ENCODE measurements around the gene MYO3A.

MYO3A gene

GRCh38 chr10:26138613-26139012, 204.6 kb downstream of the MYO3A start:
- in situ Hi-C loops (cut with HindIII; ENCODE audit: low pct_ligation_motif_present, low sequenced_read_pairs), result no loop called here
- H3K27me3 ChIP-seq (replicated peaks), result no peaks in the 10 kb centered on the region
- TF ChIP-seq CTCF (IDR thresholded peaks at IDR 0.05; ENCODE audit: low read depth, low read length, missing control alignments), result no peak
- no peak for DNase-seq
- no peak overlapping the region for H3K27ac ChIP-seq
- H3K4me3 ChIP-seq (ENCODE audit: low read depth, low read length), result no peak overlapping the region
- H3K36me3 ChIP-seq (replicated peaks), result no peaks in the 10 kb centered on the region

DNA sequence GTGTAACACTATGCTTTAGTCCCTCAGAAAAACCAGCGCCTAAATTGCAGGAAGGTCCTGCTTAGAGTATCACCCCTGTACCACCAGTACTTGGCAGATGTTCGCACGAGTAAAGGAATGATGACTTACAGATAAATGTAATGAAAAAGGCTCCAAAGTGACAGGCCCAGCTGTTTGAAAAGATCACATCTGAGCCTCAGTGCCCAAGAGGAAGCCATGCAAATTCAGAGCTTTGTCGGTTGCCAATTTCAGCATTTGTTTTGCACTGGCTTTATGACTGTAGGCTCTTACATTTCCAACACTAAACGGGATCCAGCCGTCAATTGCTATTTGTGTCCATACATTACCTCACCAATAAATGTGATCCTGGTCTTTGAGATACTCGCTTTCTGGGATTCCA, 222.0 kb downstream of the MYO3A start:
- no peak for TF ChIP-seq CTCF (IDR thresholded peaks at IDR 0.05; ENCODE audit: low read depth, low read length, missing control alignments)

DNA sequence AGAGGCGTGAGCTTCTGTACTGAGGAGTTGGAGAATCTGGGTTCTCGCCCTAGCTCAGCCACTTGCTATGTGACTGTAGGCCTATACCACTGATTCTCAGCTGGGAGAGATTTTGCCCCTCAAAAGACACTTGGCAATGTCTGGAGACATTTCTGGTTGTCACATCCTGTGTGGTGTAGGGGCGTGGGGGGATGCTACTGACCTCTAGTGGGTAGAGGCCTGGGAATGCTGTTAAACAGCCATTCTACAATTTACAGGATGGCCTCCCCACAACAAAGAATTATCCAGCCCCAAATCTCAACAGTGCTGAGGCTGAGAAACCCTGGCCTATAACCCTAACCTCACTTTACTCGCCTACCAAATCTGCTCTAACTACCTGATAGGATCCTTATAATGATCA, 223.7 kb downstream of the MYO3A start:
- in situ Hi-C loops (cut with HindIII; ENCODE audit: low pct_ligation_motif_present, low sequenced_read_pairs), result no loop called here
- Histone ChIP-seq H3K36me3 (replicated peaks) (no peaks in the 10 kb centered on the region), H3K4me3 (ENCODE audit: low read depth, low read length) (no peak overlapping the region), H3K27me3 (replicated peaks) (no peaks in the 10 kb centered on the region), H3K27ac (no peak overlapping the region)
- no peak for DNase-seq
- no peak for TF ChIP-seq CTCF (IDR thresholded peaks at IDR 0.05; ENCODE audit: low read depth, low read length, missing control alignments)

More for the DNA sequence above, 222.0 kb downstream of the MYO3A start:
- DNase-seq, result no peak
- no peaks in the 10 kb centered on the region for H3K36me3 ChIP-seq (replicated peaks)
- H3K27ac ChIP-seq, result no peak overlapping the region
- no peaks in the 10 kb centered on the region for H3K27me3 ChIP-seq (replicated peaks)
- in situ Hi-C loops (cut with HindIII; ENCODE audit: low pct_ligation_motif_present, low sequenced_read_pairs), result no loop called here
- H3K4me3 ChIP-seq (ENCODE audit: low read depth, low read length), result no peak overlapping the region

DNA sequence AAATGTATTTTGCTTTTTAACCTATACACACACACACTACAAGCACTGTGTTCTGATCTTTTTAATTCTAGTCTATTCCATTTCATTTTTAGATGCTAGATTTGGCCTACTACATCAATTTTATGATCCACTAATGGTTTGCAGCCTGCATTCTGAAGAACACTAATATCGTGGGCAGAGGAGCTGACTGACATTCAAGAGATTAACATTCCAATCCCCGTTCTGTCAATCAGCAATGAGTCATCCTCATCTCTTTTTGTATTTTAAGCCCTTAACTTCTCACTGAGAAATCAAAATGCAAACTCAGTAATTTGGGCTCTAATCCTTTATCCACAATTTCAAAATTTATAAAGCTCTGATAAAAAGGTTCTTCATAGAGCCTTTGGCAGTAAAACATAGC, 235.4 kb downstream of the MYO3A start:
- no peaks in the 10 kb centered on the region for H3K36me3 ChIP-seq (replicated peaks)
- in situ Hi-C loops (cut with HindIII; ENCODE audit: low pct_ligation_motif_present, low sequenced_read_pairs), result no loop called here
- TF ChIP-seq CTCF (IDR thresholded peaks at IDR 0.05; ENCODE audit: low read depth, low read length, missing control alignments), result no peak

GRCh38 chr10:26172131-26172530, 238.1 kb downstream of the MYO3A start:
- no peak for TF ChIP-seq CTCF (IDR thresholded peaks at IDR 0.05; ENCODE audit: low read depth, low read length, missing control alignments)
- no peak for DNase-seq
- in situ Hi-C loops (cut with HindIII; ENCODE audit: low pct_ligation_motif_present, low sequenced_read_pairs), result no loop called here

More for the DNA sequence above, 235.4 kb downstream of the MYO3A start:
- DNase-seq, result no peak
- Histone ChIP-seq H3K27ac (no peak overlapping the region), H3K4me3 (ENCODE audit: low read depth, low read length) (no peak overlapping the region), H3K27me3 (replicated peaks) (no peaks in the 10 kb centered on the region)

DNA sequence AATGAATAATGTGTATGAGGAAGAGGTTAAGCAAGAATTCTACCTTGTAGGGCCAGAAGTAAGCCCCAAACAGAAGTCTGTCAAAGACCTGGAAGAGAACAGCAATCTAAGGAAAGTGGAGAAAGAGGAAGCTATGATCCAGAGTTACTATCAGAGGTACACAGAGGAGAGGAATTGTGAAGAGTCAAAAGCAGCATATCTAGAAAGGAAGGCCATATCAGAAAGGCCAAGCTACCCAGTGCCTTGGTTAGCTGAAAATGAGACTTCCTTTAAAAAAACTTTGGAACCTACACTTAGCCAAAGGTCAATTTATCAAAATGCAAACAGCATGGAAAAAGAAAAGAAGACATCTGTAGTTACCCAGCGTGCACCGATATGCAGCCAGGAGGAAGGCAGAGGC, 239.8 kb downstream of the MYO3A start:
- no peak for DNase-seq
- in situ Hi-C loops (cut with HindIII; ENCODE audit: low pct_ligation_motif_present, low sequenced_read_pairs), result no loop called here
- H3K27ac ChIP-seq, result no peak overlapping the region
- no peaks in the 10 kb centered on the region for H3K36me3 ChIP-seq (replicated peaks)
- no peak for TF ChIP-seq CTCF (IDR thresholded peaks at IDR 0.05; ENCODE audit: low read depth, low read length, missing control alignments)
- no peak overlapping the region for H3K4me3 ChIP-seq (ENCODE audit: low read depth, low read length)
- H3K27me3 ChIP-seq (replicated peaks), result no peaks in the 10 kb centered on the region

More at GRCh38 chr10:26172131-26172530, 238.1 kb downstream of the MYO3A start:
- Histone ChIP-seq H3K27ac (no peak overlapping the region), H3K4me3 (ENCODE audit: low read depth, low read length) (no peak overlapping the region), H3K36me3 (replicated peaks) (no peaks in the 10 kb centered on the region), H3K27me3 (replicated peaks) (no peaks in the 10 kb centered on the region)
